B cell (primary cell): ENCODE results near the gene AKAP6.

ENCODE experiments used
- EZH2 ChIP-seq: IDR thresholded peaks from 2 replicates; pipeline ENCODE4 v1.6.1; 2012; ENCODE audit warnings: borderline replicate concordance, low read depth, mild to moderate bottlenecking, moderate library complexity, low read length; ENCODE audit not compliant: insufficient read depth, poor library complexity, severe bottlenecking
- TF ChIP-seq, protein P1 (sequence below): fragments of 200-600 bp; IDR thresholded peaks from one replicate; pipeline ENCODE4 v1.8.0; 2022; ENCODE audit warnings: antibody characterized with exemption, mild to moderate bottlenecking

- TF ChIP-seq EZH2, result no peak
- TF ChIP-seq, protein P1, sequence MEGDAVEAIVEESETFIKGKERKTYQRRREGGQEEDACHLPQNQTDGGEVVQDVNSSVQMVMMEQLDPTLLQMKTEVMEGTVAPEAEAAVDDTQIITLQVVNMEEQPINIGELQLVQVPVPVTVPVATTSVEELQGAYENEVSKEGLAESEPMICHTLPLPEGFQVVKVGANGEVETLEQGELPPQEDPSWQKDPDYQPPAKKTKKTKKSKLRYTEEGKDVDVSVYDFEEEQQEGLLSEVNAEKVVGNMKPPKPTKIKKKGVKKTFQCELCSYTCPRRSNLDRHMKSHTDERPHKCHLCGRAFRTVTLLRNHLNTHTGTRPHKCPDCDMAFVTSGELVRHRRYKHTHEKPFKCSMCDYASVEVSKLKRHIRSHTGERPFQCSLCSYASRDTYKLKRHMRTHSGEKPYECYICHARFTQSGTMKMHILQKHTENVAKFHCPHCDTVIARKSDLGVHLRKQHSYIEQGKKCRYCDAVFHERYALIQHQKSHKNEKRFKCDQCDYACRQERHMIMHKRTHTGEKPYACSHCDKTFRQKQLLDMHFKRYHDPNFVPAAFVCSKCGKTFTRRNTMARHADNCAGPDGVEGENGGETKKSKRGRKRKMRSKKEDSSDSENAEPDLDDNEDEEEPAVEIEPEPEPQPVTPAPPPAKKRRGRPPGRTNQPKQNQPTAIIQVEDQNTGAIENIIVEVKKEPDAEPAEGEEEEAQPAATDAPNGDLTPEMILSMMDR, result no peak
Measured at GRCh38 chr14:32802295-32802694, 473.2 kb downstream of the AKAP6 start.
